Esophagus muscularis mucosa (tissue), 4 donors: Measurements from ENCODE around the gene GLCE. TPM values are rescaled to one million over a fixed set of nuclear protein-coding genes. Genes with fewer than 3 reads are reported as not detected.

ENCODE experiments used
- DNase-seq: peaks from one replicate; pipeline ENCODE4 v3.0.0-alpha.2; 2017; ENCODE audit errors: extremely low spot score
- H3K27ac ChIP-seq, 4 donors: fragments of 200-600 bp; sonication (generic); replicated peaks in 1 of 4; 1 replicate in 3 of 4; 2 replicates in 1 of 4; pipeline ENCODE4 v1.5.1; 2016 to 2019; ENCODE audit warnings: mild to moderate bottlenecking in 1 of 4
- H3K27me3 ChIP-seq, 4 donors: fragments of 200-600 bp; sonication (generic); one replicate each; pipeline versions ENCODE4 v1.5.1 to v1.6.0; 2016 to 2019
- H3K36me3 ChIP-seq, 4 donors: fragments of 200-600 bp; sonication (generic); one replicate each; pipeline ENCODE4 v1.5.1; 2016 to 2019
- H3K4me1 ChIP-seq, 4 donors: fragments of 200-600 bp; sonication (generic); one replicate each; pipeline ENCODE4 v1.5.1; 2016 to 2019
- H3K4me3 ChIP-seq, 4 donors: fragments of 200-600 bp; sonication (generic); 1 replicate in 2 of 4; 2 replicates in 2 of 4; pipeline ENCODE4 v1.5.1; 2016 to 2019; ENCODE audit warnings: mild to moderate bottlenecking in 4 of 4, moderate library complexity in 1 of 4
- H3K9me3 ChIP-seq, 4 donors: fragments of 200-600 bp; sonication (generic); 1 replicate in 3 of 4; 2 replicates in 1 of 4; pipeline ENCODE4 v1.5.1; 2016 to 2019
- EP300 ChIP-seq: sonication (generic); formaldehyde crosslinking; IDR thresholded peaks from one replicate; pipeline ENCODE4 v1.6.1; 2017; ENCODE audit warnings: antibody characterized with exemption
- POLR2A ChIP-seq: fragments of 450-650 bp; IDR thresholded peaks from one replicate; pipeline ENCODE4 v1.6.1; 2017; ENCODE audit warnings: antibody characterized with exemption, moderate library complexity, mild to moderate bottlenecking, low read depth
- POLR2AphosphoS5 ChIP-seq, 2 donors: sonication (generic); formaldehyde crosslinking; IDR thresholded peaks; one replicate each; pipeline ENCODE4 v1.6.1; 2017; ENCODE audit warnings: antibody characterized with exemption in 2 of 2
- WGBS: methylation state at CpG from one replicate; pipeline ENCODE4 v1.1.5; 2018; 5-methylcytosine and 5-hydroxymethylcytosine counted together
- intact Hi-C: fragments of 100-400 bp; cut with DNase I; formaldehyde crosslinking; loops from one replicate; pipeline ENCODE4 v1.15.1; 2023
- total RNA-seq, 4 donors: library from RNA; depleted of rRNA; stranded (reverse); fragments of >200 nt; gene quantifications; one replicate each; pipeline versions ENCODE4 v1.1.0 to v1.2.1, GENCODE V29; 2016
- TF ChIP-seq, protein P1 (sequence below), 3 experiments: fragments of 200-600 bp in 2 of 3; fragments of 450-650 bp in 1 of 3; sonication (generic) in 2 of 3; IDR thresholded peaks; one replicate each; pipeline ENCODE4 v1.5.1; 2017 to 2019; ENCODE audit warnings: antibody characterized with exemption in 3 of 3, mild to moderate bottlenecking in 2 of 3, moderate library complexity in 1 of 3

Gene GLCE
- total RNA-seq, 4 donors from 2014 or later = 9.6 to 13.2 (median 9.8) TPM

DNA sequence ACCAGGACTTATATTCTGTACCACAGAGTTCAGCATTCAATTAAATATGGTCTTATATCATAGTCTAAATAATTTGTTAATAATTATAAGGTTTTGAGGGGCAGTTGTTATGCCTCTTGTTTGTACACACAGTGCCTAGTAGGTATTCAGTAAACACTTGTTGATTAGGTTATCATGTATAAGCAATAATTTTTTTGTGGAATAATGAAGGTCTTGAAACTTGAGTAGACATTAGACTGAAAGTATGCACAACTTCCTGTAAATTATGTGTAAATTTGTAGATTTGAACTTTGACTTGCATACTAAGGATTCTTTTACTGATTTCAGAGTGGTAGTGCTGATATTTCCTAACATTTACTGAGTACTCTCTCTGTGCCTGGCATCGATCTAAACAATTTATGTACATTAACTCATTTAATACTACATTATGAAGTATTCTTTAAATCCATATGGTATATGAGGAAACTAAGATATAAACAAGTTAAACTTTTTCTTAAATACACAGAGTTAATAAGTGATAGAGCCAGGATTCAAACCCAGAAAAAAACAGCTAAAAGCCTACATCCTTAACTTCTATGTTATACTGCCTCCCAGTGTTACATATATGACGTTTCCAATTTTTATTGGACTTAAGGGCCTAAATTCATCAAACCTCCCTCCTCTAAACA, 65.1 kb downstream of the GLCE start:
- DNase-seq = no peak
- intact Hi-C loops = loop anchor here (5.0 kb wide), 1 partner anchor 168 kb away; no protein-coding TSS in a partner anchor
- Histone ChIP-seq H3K27ac (no peak overlapping the region), H3K9me3 (peaks cover 0 to 12% (median 0%) of the 10 kb centered on the region in 4 donors), H3K4me1 (no peaks in the 10 kb centered on the region), H3K36me3 (peaks cover 0 to 10% (median 4%) of the 10 kb centered on the region in 4 donors), H3K4me3 (no peak overlapping the region), H3K27me3 (no peaks in the 10 kb centered on the region)
- no peak for TF ChIP-seq POLR2AphosphoS5 (IDR thresholded peaks at IDR 0.05)
- no peak for TF ChIP-seq EP300
- TF ChIP-seq, protein P1, sequence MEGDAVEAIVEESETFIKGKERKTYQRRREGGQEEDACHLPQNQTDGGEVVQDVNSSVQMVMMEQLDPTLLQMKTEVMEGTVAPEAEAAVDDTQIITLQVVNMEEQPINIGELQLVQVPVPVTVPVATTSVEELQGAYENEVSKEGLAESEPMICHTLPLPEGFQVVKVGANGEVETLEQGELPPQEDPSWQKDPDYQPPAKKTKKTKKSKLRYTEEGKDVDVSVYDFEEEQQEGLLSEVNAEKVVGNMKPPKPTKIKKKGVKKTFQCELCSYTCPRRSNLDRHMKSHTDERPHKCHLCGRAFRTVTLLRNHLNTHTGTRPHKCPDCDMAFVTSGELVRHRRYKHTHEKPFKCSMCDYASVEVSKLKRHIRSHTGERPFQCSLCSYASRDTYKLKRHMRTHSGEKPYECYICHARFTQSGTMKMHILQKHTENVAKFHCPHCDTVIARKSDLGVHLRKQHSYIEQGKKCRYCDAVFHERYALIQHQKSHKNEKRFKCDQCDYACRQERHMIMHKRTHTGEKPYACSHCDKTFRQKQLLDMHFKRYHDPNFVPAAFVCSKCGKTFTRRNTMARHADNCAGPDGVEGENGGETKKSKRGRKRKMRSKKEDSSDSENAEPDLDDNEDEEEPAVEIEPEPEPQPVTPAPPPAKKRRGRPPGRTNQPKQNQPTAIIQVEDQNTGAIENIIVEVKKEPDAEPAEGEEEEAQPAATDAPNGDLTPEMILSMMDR (IDR thresholded peaks at IDR 0.05) = peak in 1 of 3 experiments; percentile 16
- no peak for TF ChIP-seq POLR2A
- 68% methylated on average over 2 of the region's 2 CpGs for whole genome bisulfite sequencing

DNA sequence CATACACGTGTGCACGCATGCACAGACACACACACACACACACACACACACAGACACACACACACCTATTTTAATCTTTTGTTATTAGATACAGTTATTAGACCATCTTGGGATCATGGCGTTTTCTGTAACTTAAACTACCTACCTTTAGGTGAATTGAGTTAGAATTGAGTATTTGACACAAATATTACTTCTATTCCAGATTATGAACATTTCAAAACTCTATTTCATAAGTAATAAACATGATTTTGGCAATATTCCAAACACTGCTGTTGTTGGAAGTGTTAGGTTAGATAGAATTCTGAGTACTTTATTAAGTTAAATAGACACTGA, 65.6 kb downstream of the GLCE start:
- no peak for DNase-seq
- WGBS = 73% methylated on average over 3 of the region's 3 CpGs
- intact Hi-C loops = loop anchor here (5.0 kb wide), 1 partner anchor 169 kb away; no protein-coding TSS in a partner anchor
- peaks cover 0 to 12% (median 0%) of the 10 kb centered on the region in 4 donors for H3K9me3 ChIP-seq
- H3K27ac ChIP-seq = no peak overlapping the region
- H3K27me3 ChIP-seq = no peaks in the 10 kb centered on the region
- H3K36me3 ChIP-seq = peaks cover 0 to 10% (median 4%) of the 10 kb centered on the region in 4 donors
- TF ChIP-seq, protein P1 (IDR thresholded peaks at IDR 0.05) = no peak
- TF ChIP-seq POLR2A = no peak
- TF ChIP-seq EP300 = no peak
- no peak for TF ChIP-seq POLR2AphosphoS5 (IDR thresholded peaks at IDR 0.05)
- no peaks in the 10 kb centered on the region for H3K4me1 ChIP-seq
- H3K4me3 ChIP-seq = no peak overlapping the region

DNA sequence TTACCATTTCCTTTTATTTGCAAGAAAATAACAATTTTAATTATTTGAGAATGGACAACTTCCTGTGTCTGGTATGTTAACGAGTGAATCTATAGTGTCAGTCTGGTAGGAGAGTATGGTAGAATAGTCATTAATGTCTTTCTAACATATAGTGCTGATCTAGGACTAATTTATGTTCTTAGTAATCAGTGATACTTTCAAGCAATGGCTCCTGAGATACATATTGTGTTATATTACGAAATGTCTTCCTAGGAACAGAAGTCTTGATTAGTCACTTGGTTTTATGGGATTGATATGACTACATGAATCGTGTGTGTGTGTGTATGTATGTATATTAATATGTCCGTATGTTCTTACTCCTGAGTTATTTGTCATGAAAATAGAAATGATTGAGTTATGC, 71.7 kb downstream of the GLCE start:
- TF ChIP-seq, protein P1 (IDR thresholded peaks at IDR 0.05) = no peak
- TF ChIP-seq POLR2A (no peak), EP300 (no peak), POLR2AphosphoS5 (IDR thresholded peaks at IDR 0.05) (no peak)
- H3K27ac ChIP-seq = no peak overlapping the region
- intact Hi-C loops = no loop called here
- no peak for DNase-seq
- 78% methylated on average over 4 of the region's 4 CpGs for WGBS
- H3K4me1 ChIP-seq = no peaks in the 10 kb centered on the region
- peaks cover 0 to 13% (median 4%) of the 10 kb centered on the region in 4 donors for H3K36me3 ChIP-seq
- H3K27me3 ChIP-seq = no peaks in the 10 kb centered on the region
- no peaks in the 10 kb centered on the region for H3K9me3 ChIP-seq
- no peak overlapping the region for H3K4me3 ChIP-seq

DNA sequence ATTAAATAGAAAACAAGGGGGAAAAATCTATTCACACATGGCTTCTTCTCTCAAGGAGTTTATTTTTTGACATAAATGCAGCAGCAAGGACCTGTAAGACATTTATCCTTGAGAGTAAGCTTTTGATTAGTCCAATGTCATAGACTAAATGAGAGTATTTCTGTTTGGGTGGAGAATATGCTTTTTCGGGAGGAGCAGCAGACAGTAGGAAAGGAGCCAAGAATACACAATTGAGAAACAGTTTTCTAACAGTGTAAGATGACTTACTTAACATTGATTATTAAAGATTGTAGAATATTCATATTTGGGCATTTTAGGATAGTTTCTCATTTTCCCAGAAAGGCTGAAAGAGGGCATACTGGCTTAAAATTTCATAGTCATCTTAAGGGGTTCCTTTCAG, 72.3 kb downstream of the GLCE start:
- intact Hi-C loops = no loop called here
- Histone ChIP-seq H3K4me3 (no peak overlapping the region), H3K36me3 (peaks cover 0 to 13% (median 4%) of the 10 kb centered on the region in 4 donors), H3K27me3 (no peaks in the 10 kb centered on the region), H3K27ac (no peak overlapping the region), H3K4me1 (no peaks in the 10 kb centered on the region), H3K9me3 (no peaks in the 10 kb centered on the region)
- no peak for DNase-seq
- TF ChIP-seq POLR2A (no peak), EP300 (no peak), POLR2AphosphoS5 (IDR thresholded peaks at IDR 0.05) (no peak)
- TF ChIP-seq, protein P1 (IDR thresholded peaks at IDR 0.05) = no peak
- 43% methylated on average over 1 of the region's 1 CpG for WGBS

DNA sequence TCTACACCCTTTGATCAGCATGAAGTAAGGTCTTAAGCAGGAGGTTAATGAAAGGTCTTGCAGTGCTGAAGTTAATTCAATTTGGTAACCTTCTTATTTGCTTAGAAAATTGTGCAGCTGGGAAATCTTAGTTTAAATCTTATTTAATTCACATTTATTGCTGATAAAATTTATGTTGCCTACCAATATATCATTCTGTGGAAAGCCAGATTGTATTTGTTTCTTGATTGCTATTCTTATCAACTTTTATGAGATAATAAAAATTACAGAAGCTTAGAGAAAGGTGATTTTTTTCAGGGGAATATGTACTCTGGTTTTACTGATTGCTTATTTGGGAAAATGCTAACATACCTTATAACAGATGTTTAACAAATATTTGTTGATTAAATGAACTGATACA, 74.2 kb downstream of the GLCE start:
- no peak overlapping the region for H3K4me3 ChIP-seq
- intact Hi-C loops = no loop called here
- no peaks in the 10 kb centered on the region for H3K4me1 ChIP-seq
- H3K27ac ChIP-seq = no peak overlapping the region
- no peaks in the 10 kb centered on the region for H3K9me3 ChIP-seq
- TF ChIP-seq POLR2AphosphoS5 (IDR thresholded peaks at IDR 0.05) (no peak), POLR2A (no peak), EP300 (no peak)
- TF ChIP-seq, protein P1 (IDR thresholded peaks at IDR 0.05) = no peak
- H3K27me3 ChIP-seq = no peaks in the 10 kb centered on the region
- peaks cover 0 to 3% (median 0%) of the 10 kb centered on the region in 4 donors for H3K36me3 ChIP-seq
- DNase-seq = no peak
